ENCODE results near the gene RHBDD3.

RHBDD3 gene

GRCh38 chr22:29216011-29216872 lies 51.5 kb downstream of the RHBDD3 start:
- DNase-seq = no peak

GRCh38 chr22:29215012-29215860 lies 52.5 kb downstream of the RHBDD3 start:
- DNase-seq = no peak

- DNase-seq = no peak
Measured at GRCh38 chr22:29214232-29214631, 53.5 kb downstream of the RHBDD3 start.

- DNase-seq = no peak
Measured at GRCh38 chr22:29213493-29213892, 54.3 kb downstream of the RHBDD3 start.

GRCh38 chr22:29212743-29213142 lies 55.0 kb downstream of the RHBDD3 start:
- DNase-seq = no peak

GRCh38 chr22:29211466-29211865 lies 56.3 kb downstream of the RHBDD3 start:
- no peak for DNase-seq

GRCh38 chr22:29211066-29211465 lies 56.7 kb downstream of the RHBDD3 start:
- DNase-seq = no peak

All from hematopoietic multipotent progenitor cell treated with erythropoietin and hydrocortisone succinate and interleukin-3 and kit ligand, for 8 days (in vitro differentiated cells).